Stimulated activated CD8-positive, alpha-beta memory T cell treated with anti-CD3 and anti-CD28 coated beads, Interleukin-15, amount 100 ng/mL, for 4 hours (primary cell): ENCODE results near the gene LRRC8B.
"Not testable (repeated sequence)": the region's sequence is repeated elsewhere in the genome, so short reads cannot be mapped to it uniquely, and the experiment has no call there.

Source experiments
- DNase-seq, 2 donors: peaks; one replicate each; pipeline ENCODE4 v3.0.0-alpha.2; 2020; ENCODE audit warnings: low read depth in 2 of 2

LRRC8B gene

GRCh38 chr1:89607586-89608318, 83.1 kb downstream of the LRRC8B start:
- DNase-seq = no peak

- DNase-seq = peak in 1 of 2 donors; percentile 67
These were observed 83.8 kb downstream of the LRRC8B start for GRCh38 chr1:89608319-89608983.

GRCh38 chr1:89608984-89609725, 84.5 kb downstream of the LRRC8B start:
- DNase-seq = peak in 1 of 2 donors; percentile 28

- no peak for DNase-seq
These were observed 85.3 kb downstream of the LRRC8B start for GRCh38 chr1:89609781-89610456.

- DNase-seq = peak in 1 of 2 donors; percentile 10
These were observed 85.9 kb downstream of the LRRC8B start for GRCh38 chr1:89610457-89611011.

GRCh38 chr1:89611721-89612120, 87.1 kb downstream of the LRRC8B start:
- DNase-seq = no peak

GRCh38 chr1:89613928-89614327, 89.3 kb downstream of the LRRC8B start:
- DNase-seq = no peak

- DNase-seq = no peak
These were observed 91.3 kb downstream of the LRRC8B start for GRCh38 chr1:89615676-89616598.

- no peak for DNase-seq
These were observed 92.4 kb downstream of the LRRC8B start for GRCh38 chr1:89616844-89617627.

- DNase-seq = no peak
These were observed 96.0 kb downstream of the LRRC8B start for GRCh38 chr1:89620664-89621063.

- DNase-seq = no peak
These were observed 98.3 kb downstream of the LRRC8B start for GRCh38 chr1:89622895-89623294.

GRCh38 chr1:89624314-89624713, 99.7 kb downstream of the LRRC8B start:
- no peak for DNase-seq

GRCh38 chr1:89624715-89625323, 100.2 kb downstream of the LRRC8B start:
- no peak for DNase-seq

GRCh38 chr1:89627596-89627962, 103.0 kb downstream of the LRRC8B start:
- DNase-seq = no peak

GRCh38 chr1:89629146-89629545, 104.5 kb downstream of the LRRC8B start:
- DNase-seq = no peak

GRCh38 chr1:89629600-89629999, 105.0 kb downstream of the LRRC8B start:
- not testable (repeated sequence) for DNase-seq

- DNase-seq = no peak
These were observed 105.4 kb downstream of the LRRC8B start for GRCh38 chr1:89630048-89630447.

- DNase-seq = no peak
These were observed 107.4 kb downstream of the LRRC8B start for GRCh38 chr1:89631816-89632656.
